ENCODE measurements around the gene NT5DC1. TPM values are rescaled to one million over a fixed set of nuclear protein-coding genes. Genes with fewer than 3 reads are reported as not detected.

NT5DC1 gene
- total and polyA plus RNA-seq, 2 donors (not counting 1 experiment from before 2014, with no cell fraction given) = 26.4 to 54.8 TPM

- H3K4me1 ChIP-seq (ENCODE audit: control insufficient read depth in 2 of 2, insufficient read depth in 2 of 2, low read length in 2 of 2) = peaks cover 9 to 12% of the 10 kb centered on the region in 2 donors
- H2AFZ ChIP-seq (ENCODE audit: insufficient read depth, low read depth, low read length, poor library complexity, severe bottlenecking) = no peak overlapping the region
- H3K27ac Mint-ChIP-seq = no peak overlapping the region
- H4K20me1 ChIP-seq (ENCODE audit: control insufficient read depth, insufficient read depth, low read length, poor library complexity, severe bottlenecking) = no peaks in the 10 kb centered on the region
- peaks cover 22% of the 10 kb centered on the region for H3K4me1 Mint-ChIP-seq
- no peak overlapping the region for H3K4me3 Mint-ChIP-seq
- ATAC-seq (ENCODE audit: low read depth) = no peak
- CTCF ChIA-PET = interaction anchor here (2.1 kb wide), 1 partner anchor 73 kb away, joined by 8 read pairs; no protein-coding TSS in a partner anchor
- H3K9me3 Mint-ChIP-seq (ENCODE audit: insufficient read depth) = no peaks in the 10 kb centered on the region
- DNase-seq = no peak
- H3K27ac ChIP-seq (ENCODE audit: low read length in 2 of 2) = no peak overlapping the region
- H3K36me3 ChIP-seq (replicated peaks in 1 of 2; ENCODE audit: control extremely low read depth in 1 of 2, control insufficient read depth in 1 of 2, extremely low read depth in 1 of 2, insufficient read depth in 2 of 2, low read length in 1 of 2) = no peaks in the 10 kb centered on the region
- H3K27me3 Mint-ChIP-seq = peaks cover 8% of the 10 kb centered on the region
- no peak overlapping the region for H3K9ac ChIP-seq (ENCODE audit: low read length)
- POLR2A ChIA-PET = no interaction called here
- H3K79me2 ChIP-seq (ENCODE audit: control insufficient read depth, insufficient read depth, low read length) = no peaks in the 10 kb centered on the region
- intact Hi-C loops (cut with micrococcal nuclease) = no loop called here
- peaks cover 0 to 2% (median 0%) of the 10 kb centered on the region in 4 experiments for H3K27me3 ChIP-seq (replicated peaks in 1 of 4; ENCODE audit: control extremely low read depth in 1 of 4, control insufficient read depth in 3 of 4, insufficient read depth in 4 of 4, low read length in 3 of 4)
- no peak overlapping the region for H3K4me3 ChIP-seq (ENCODE audit: control extremely low read depth in 1 of 5, extremely low read depth in 1 of 5, insufficient read depth in 1 of 5, low read depth in 2 of 5, low read length in 4 of 5)
- no peak for TF ChIP-seq CTCF (IDR thresholded peaks at IDR 0.05)
- no peak for TF ChIP-seq EZH2 (IDR thresholded peaks at IDR 0.05; ENCODE audit: borderline replicate concordance, insufficient read depth, low read depth, low read length, poor library complexity, severe bottlenecking)
- WGBS (ENCODE audit: insufficient coverage) = 83% methylated on average over 1 of the region's 2 CpGs
- no peak overlapping the region for H3K4me2 ChIP-seq (replicated peaks; ENCODE audit: low read depth, low read length, poor library complexity, severe bottlenecking)
- H3K9me3 ChIP-seq (ENCODE audit: control extremely low read depth in 1 of 3, control insufficient read depth in 2 of 3, insufficient read depth in 1 of 3, low read length in 2 of 3) = no peaks in the 10 kb centered on the region
These were observed 16.4 kb upstream of the NT5DC1 start for GRCh38 chr6:116084284-116084683.

GRCh38 chr6:116087437-116088027, 13.1 kb upstream of the NT5DC1 start:
- 88% methylated on average over 2 of the region's 4 CpGs for WGBS (ENCODE audit: insufficient coverage)
- Histone ChIP-seq H3K27ac (ENCODE audit: low read length in 2 of 2) (no peak overlapping the region), H3K4me2 (replicated peaks; ENCODE audit: low read depth, low read length, poor library complexity, severe bottlenecking) (no peak overlapping the region), H3K36me3 (replicated peaks in 1 of 2; ENCODE audit: control extremely low read depth in 1 of 2, control insufficient read depth in 1 of 2, extremely low read depth in 1 of 2, insufficient read depth in 2 of 2, low read length in 1 of 2) (no peaks in the 10 kb centered on the region), H3K4me3 (ENCODE audit: control extremely low read depth in 1 of 5, extremely low read depth in 1 of 5, insufficient read depth in 1 of 5, low read depth in 2 of 5, low read length in 4 of 5) (no peak overlapping the region), H3K9me3 (ENCODE audit: control extremely low read depth in 1 of 3, control insufficient read depth in 2 of 3, insufficient read depth in 1 of 3, low read length in 2 of 3) (peaks cover 0 to 3% (median 0%) of the 10 kb centered on the region in 3 donors), H4K20me1 (ENCODE audit: control insufficient read depth, insufficient read depth, low read length, poor library complexity, severe bottlenecking) (no peaks in the 10 kb centered on the region), H3K79me2 (ENCODE audit: control insufficient read depth, insufficient read depth, low read length) (no peaks in the 10 kb centered on the region), H2AFZ (ENCODE audit: insufficient read depth, low read depth, low read length, poor library complexity, severe bottlenecking) (peak overlapping the region; percentile 12), H3K4me1 (ENCODE audit: control insufficient read depth in 2 of 2, insufficient read depth in 2 of 2, low read length in 2 of 2) (peaks cover 15 to 18% of the 10 kb centered on the region in 2 donors), H3K9ac (ENCODE audit: low read length) (no peak overlapping the region), H3K27me3 (replicated peaks in 1 of 4; ENCODE audit: control extremely low read depth in 1 of 4, control insufficient read depth in 3 of 4, insufficient read depth in 4 of 4, low read length in 3 of 4) (no peaks in the 10 kb centered on the region)
- ChIA-PET POLR2A (no interaction called here), CTCF (interaction anchor here (0.6 to 3.2 kb wide), 7 partner anchors 9 to 76 kb away, joined by 3 to 17 read pairs (median 4); partner anchors contain the start of gene NT5DC1)
- DNase-seq (peak; percentile 45), ATAC-seq (ENCODE audit: low read depth) (peak; percentile 80)
- Mint-ChIP-seq H3K27ac (peak overlapping the region; percentile 75), H3K4me3 (peak overlapping the region; percentile 12), H3K4me1 (peaks cover 28% of the 10 kb centered on the region), H3K27me3 (peaks cover 3% of the 10 kb centered on the region), H3K9me3 (ENCODE audit: insufficient read depth) (no peaks in the 10 kb centered on the region)
- TF ChIP-seq CTCF (IDR thresholded peaks at IDR 0.05) (no peak), EZH2 (IDR thresholded peaks at IDR 0.05; ENCODE audit: borderline replicate concordance, insufficient read depth, low read depth, low read length, poor library complexity, severe bottlenecking) (no peak)
- intact Hi-C loops (cut with micrococcal nuclease) = no loop called here
